ENCODE measurements around the gene POLR3C.

DNA sequence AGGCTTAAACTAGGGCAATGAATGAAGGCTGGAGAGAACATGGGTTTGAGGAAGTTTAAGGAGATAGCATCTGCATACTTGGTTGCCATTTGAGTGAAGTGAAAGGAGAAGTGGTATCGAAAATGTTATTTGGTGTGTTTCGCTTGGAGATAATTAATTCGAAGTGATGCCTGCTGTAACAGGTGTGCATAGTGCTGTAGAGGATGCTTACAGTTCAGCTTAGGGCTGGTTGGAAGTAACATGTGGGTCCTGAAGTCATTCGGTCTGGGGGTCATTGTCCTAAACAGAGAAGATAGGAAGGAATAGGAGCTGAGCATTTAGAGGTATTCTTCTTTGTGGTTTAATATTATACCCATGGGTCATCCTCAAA lies 21.1 kb downstream of the POLR3C start:
- TF ChIP-seq, protein P1, sequence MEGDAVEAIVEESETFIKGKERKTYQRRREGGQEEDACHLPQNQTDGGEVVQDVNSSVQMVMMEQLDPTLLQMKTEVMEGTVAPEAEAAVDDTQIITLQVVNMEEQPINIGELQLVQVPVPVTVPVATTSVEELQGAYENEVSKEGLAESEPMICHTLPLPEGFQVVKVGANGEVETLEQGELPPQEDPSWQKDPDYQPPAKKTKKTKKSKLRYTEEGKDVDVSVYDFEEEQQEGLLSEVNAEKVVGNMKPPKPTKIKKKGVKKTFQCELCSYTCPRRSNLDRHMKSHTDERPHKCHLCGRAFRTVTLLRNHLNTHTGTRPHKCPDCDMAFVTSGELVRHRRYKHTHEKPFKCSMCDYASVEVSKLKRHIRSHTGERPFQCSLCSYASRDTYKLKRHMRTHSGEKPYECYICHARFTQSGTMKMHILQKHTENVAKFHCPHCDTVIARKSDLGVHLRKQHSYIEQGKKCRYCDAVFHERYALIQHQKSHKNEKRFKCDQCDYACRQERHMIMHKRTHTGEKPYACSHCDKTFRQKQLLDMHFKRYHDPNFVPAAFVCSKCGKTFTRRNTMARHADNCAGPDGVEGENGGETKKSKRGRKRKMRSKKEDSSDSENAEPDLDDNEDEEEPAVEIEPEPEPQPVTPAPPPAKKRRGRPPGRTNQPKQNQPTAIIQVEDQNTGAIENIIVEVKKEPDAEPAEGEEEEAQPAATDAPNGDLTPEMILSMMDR (IDR thresholded peaks at IDR 0.05) = no peak
- TF ChIP-seq POLR2A (IDR thresholded peaks at IDR 0.05) = no peak

Data from Peyer's patch (tissue), 4 donors.